K562 (cell line): ENCODE measurements around the gene AMH. TPM values are rescaled to one million over a fixed set of nuclear protein-coding genes. Genes with fewer than 3 reads are reported as not detected.

ENCODE experiments used
- ATAC-seq: fragments of 200-7000 bp; cut with Tn5 transposase; 3 replicates; pipeline ENCODE4 v1.9.1; 2020; ENCODE audit warnings: moderate library complexity
- BruUV-seq: library from RNA; stranded (reverse); fragments of 400-500 nt; replicated peaks from 2 replicates; lab custom pipeline; 2021; lab: Mats Ljungman, UMichigan
- CTCF ChIA-PET: fragments of 300-600 bp; formaldehyde crosslinking; extraction: SDS; loops from one replicate; lab custom pipeline; 2021; ENCODE audit warnings: low intra/inter-chr PET ratio; lab: Yijun Ruan, JAX
- POLR2A ChIA-PET: fragments of 300-600, 350-650 bp; sonication (Branson Sonifier 250); formaldehyde crosslinking; extraction: SDS; loops from one replicate; lab custom pipeline; 2021; ENCODE audit warnings: antibody characterized with exemption, inconsistent platforms; lab: Yijun Ruan, JAX
- DNase-seq, 4 experiments: peaks; one replicate each; pipeline versions ENCODE4 v3.0.0 to v3.0.0-alpha.2; 2011 to 2018; ENCODE audit warnings: low spot score in 3 of 4, mixed read lengths in 3 of 4; ENCODE audit errors: extremely low read depth in 1 of 4
- FAIRE-seq: peaks from 2 replicates; lab custom pipeline; 2011; peaks lifted over from hg19 to GRCh38; lab: Jason Lieb, UNC
- H2AFZ ChIP-seq: 2 replicates; pipeline ENCODE4 v1.6.0; 2011; ENCODE audit warnings: low read depth, low read length, control low read depth, inconsistent platforms
- H3K27ac ChIP-seq: fragments of 200-600 bp; 3 replicates; pipeline ENCODE4 v1.8.0; 2011; ENCODE audit warnings: low read depth, mild to moderate bottlenecking, control low read depth, inconsistent platforms, low read length, moderate library complexity, mixed read lengths; ENCODE audit errors: extremely low read depth
- H3K27me3 ChIP-seq, 2 experiments: fragments of 300-600 bp in 1 of 2; 2 replicates in 1 of 2; 3 replicates in 1 of 2; pipeline versions ENCODE4 v1.6.0 to v1.8.0; 2011; ENCODE audit warnings: inconsistent platforms in 2 of 2, low read length in 2 of 2, mild to moderate bottlenecking in 1 of 2, mixed read lengths in 1 of 2, moderate library complexity in 1 of 2; ENCODE audit not compliant: control insufficient read depth in 2 of 2, insufficient read depth in 2 of 2
- H3K36me3 ChIP-seq: fragments of 300-600 bp; 3 replicates; pipeline ENCODE4 v1.8.0; 2011; ENCODE audit warnings: mild to moderate bottlenecking, low read length, inconsistent platforms; ENCODE audit not compliant: control insufficient read depth, insufficient read depth
- H3K4me1 ChIP-seq, 2 experiments: fragments of 200-600 bp in 1 of 2; replicated peaks in 1 of 2; 2 replicates in 1 of 2; 3 replicates in 1 of 2; pipeline versions ENCODE4 v1.5.1 to v1.8.0; 2011; ENCODE audit warnings: inconsistent platforms in 2 of 2, low read length in 2 of 2, mild to moderate bottlenecking in 1 of 2, mixed read lengths in 1 of 2, moderate library complexity in 1 of 2; ENCODE audit not compliant: control insufficient read depth in 2 of 2, insufficient read depth in 2 of 2
- H3K4me2 ChIP-seq: 2 replicates; pipeline ENCODE4 v1.6.1; 2011; ENCODE audit warnings: low read length, control low read depth, inconsistent platforms, mixed read lengths; ENCODE audit not compliant: insufficient read depth
- H3K4me3 ChIP-seq: fragments of 200-600 bp; sonication (generic), shearing (Covaris generic); 2 replicates; pipeline ENCODE4 v1.5.1; 2016; ENCODE audit warnings: control low read depth, inconsistent platforms
- H3K79me2 ChIP-seq: fragments of 200-600 bp; 3 replicates; pipeline ENCODE4 v1.8.0; 2011; ENCODE audit warnings: low read length, inconsistent platforms; ENCODE audit not compliant: control insufficient read depth, insufficient read depth
- H3K9ac ChIP-seq, 2 experiments: 2 replicates each; pipeline versions ENCODE4 v1.6.0 to v1.6.1; 2011; ENCODE audit warnings: low read depth in 2 of 2, low read length in 2 of 2, control low read depth in 1 of 2, inconsistent platforms in 1 of 2, mild to moderate bottlenecking in 1 of 2, mixed read lengths in 1 of 2; ENCODE audit not compliant: insufficient read depth in 1 of 2
- H3K9me1 ChIP-seq: one replicate; pipeline ENCODE4 v1.6.0; 2011; ENCODE audit warnings: inconsistent platforms, mild to moderate bottlenecking, low read length, moderate library complexity; ENCODE audit not compliant: control insufficient read depth, insufficient read depth
- H3K9me3 ChIP-seq: replicated peaks from 2 replicates; pipeline ENCODE4 v1.5.1; 2011; ENCODE audit warnings: low read depth, low read length, inconsistent platforms; ENCODE audit not compliant: control insufficient read depth, insufficient read depth
- H4K20me1 ChIP-seq: replicated peaks from 2 replicates; pipeline ENCODE4 v1.6.1; 2011; ENCODE audit warnings: low read length, inconsistent platforms, mixed read lengths; ENCODE audit not compliant: control insufficient read depth, insufficient read depth
- CBFB ChIP-seq: sonication (generic); formaldehyde crosslinking; IDR thresholded peaks from 2 replicates; pipeline ENCODE4 v1.4.0; 2020; ENCODE audit warnings: mild to moderate bottlenecking, missing genetic modification reagents
- HDAC3 ChIP-seq: fragments of 450-650 bp; IDR thresholded peaks from 2 replicates; pipeline ENCODE4 v1.6.1; 2018; ENCODE audit warnings: borderline replicate concordance, mild to moderate bottlenecking, moderate library complexity; ENCODE audit not compliant: partially characterized antibody
- IFI16 ChIP-seq: fragments of 250-450 bp; sonication (Bioruptor Pico); IDR thresholded peaks from 2 replicates; pipeline ENCODE4 v2.1.2; 2022; ENCODE audit warnings: mild to moderate bottlenecking, inconsistent platforms
- KHSRP ChIP-seq: fragments of 450-650 bp; IDR thresholded peaks from 2 replicates; pipeline ENCODE4 v1.6.1; 2017
- RAD21 ChIP-seq, 2 experiments: fragments of 250-450 bp in 1 of 2; fragments of 450-650 bp in 1 of 2; sonication (Bioruptor Pico) in 1 of 2; formaldehyde crosslinking in 1 of 2; IDR thresholded peaks in 1 of 2; conservative IDR thresholded peaks in 1 of 2; 2 replicates each; pipeline versions ENCODE4 v1.4.0 to v1.8.0; 2020 to 2022; ENCODE audit warnings: mild to moderate bottlenecking in 2 of 2, moderate library complexity in 1 of 2
- RBM22 ChIP-seq: fragments of 200-400 bp; formaldehyde crosslinking; IDR thresholded peaks from 2 replicates; pipeline ENCODE4 v1.6.1; 2018; ENCODE audit warnings: low read length, low read depth; ENCODE audit not compliant: poor library complexity, severe bottlenecking
- SMARCC2 ChIP-seq: fragments of 450-650 bp; IDR thresholded peaks from 2 replicates; pipeline ENCODE4 v1.6.1; 2017; ENCODE audit warnings: antibody characterized with exemption, moderate library complexity, mild to moderate bottlenecking, low read depth
- ZBTB33 ChIP-seq: sonication (generic); formaldehyde crosslinking; IDR thresholded peaks from 2 replicates; pipeline ENCODE4 v1.8.1; 2023; ENCODE audit warnings: mild to moderate bottlenecking, missing genetic modification reagents
- ZNF274 ChIP-seq: IDR thresholded peaks from 2 replicates; pipeline ENCODE4 v1.6.1; 2011; ENCODE audit warnings: low read depth, mild to moderate bottlenecking, low read length, moderate library complexity, borderline replicate concordance
- ZNF445 ChIP-seq: fragments of 250-450 bp; sonication (Bioruptor Pico); IDR thresholded peaks from 2 replicates; pipeline ENCODE4 v1.4.0; 2020; ENCODE audit warnings: low read depth, mild to moderate bottlenecking, moderate library complexity
- ZNF518B ChIP-seq: fragments of 250-450 bp; sonication (Bioruptor Pico); IDR thresholded peaks from 2 replicates; pipeline ENCODE4 v1.5.0; 2021; ENCODE audit warnings: mild to moderate bottlenecking, moderate library complexity
- WGBS: fragments of 100-300 bp; shearing (Covaris generic); methylation state at CpG from one replicate; pipeline ENCODE4 v1.1.6; 2016; ENCODE audit warnings: low coverage, mixed read lengths; ENCODE audit not compliant: insufficient coverage; ENCODE audit errors: missing lambda C conversion rate; 5-methylcytosine and 5-hydroxymethylcytosine counted together
- in situ Hi-C: fragments of 300-500 bp; cut with MboI; formaldehyde crosslinking; loops from 4 replicates; pipeline ENCODE4 v1.15.0; 2018; ENCODE audit warnings: inconsistent platforms, mixed read lengths
- intact Hi-C: fragments of 100-400 bp; cut with micrococcal nuclease; formaldehyde crosslinking; loops from 2 replicates; pipeline ENCODE4 v1.14.2; 2022
- polyA plus RNA-seq, 8 experiments: library from polyadenylated mRNA; depleted of rRNA in 4 of 8; stranded (reverse) in 5 of 8; unstranded in 3 of 8; fragments of >200 nt; fragmentation: Nextera tagmentation in 2 of 8; fragmentation: Illumina TruSeq in 1 of 8; extraction: Ambion mirVana in 2 of 8; extraction: Trizol in 1 of 8; gene quantifications; 2 replicates each; pipeline versions ENCODE4 v1.2.1 to v1.2.3, GENCODE V29; 2011 to 2014; ENCODE audit warnings: inconsistent platforms in 1 of 8, missing spikeins in 1 of 8
- total RNA-seq, 7 experiments: library from RNA; depleted of rRNA in 6 of 7; stranded (reverse); fragments of >200 nt in 6 of 7; fragmentation: Illumina TruSeq in 2 of 7; extraction: Trizol in 2 of 7; gene quantifications; 2 replicates each; pipeline versions ENCODE4 v1.2.1 to v1.2.3, GENCODE V29; 2011 to 2021; ENCODE audit warnings: low replicate concordance in 1 of 7
- TF ChIP-seq, protein P1 (sequence below): sonication (generic); formaldehyde crosslinking; IDR thresholded peaks from 2 replicates; pipeline ENCODE4 v1.8.1; 2023; ENCODE audit warnings: mild to moderate bottlenecking, missing genetic modification reagents

AMH gene
- total and polyA plus RNA-seq, 9 of the 15 experiments (the other 6 are each of a cell fraction or from before 2014, with no cell fraction given) = 0.29 to 27.4 (median 2.6) TPM; not detected in 2

- in situ Hi-C loops (no loop called here), intact Hi-C loops (no loop called here)
- ATAC-seq (no peak), DNase-seq (no peak), FAIRE-seq (no peak)
- 96% methylated on average over 35 of the region's 59 CpGs for WGBS
- Histone ChIP-seq H3K79me2 (no peaks in the 10 kb centered on the region), H4K20me1 (no peaks in the 10 kb centered on the region), H3K9me3 (no peaks in the 10 kb centered on the region), H3K9ac (no peak overlapping the region), H3K4me2 (no peak overlapping the region), H3K4me3 (no peak overlapping the region), H3K27ac (no peak overlapping the region), H3K36me3 (peaks cover 91% of the 10 kb centered on the region; the same call in 2 of the 3 replicates), H3K27me3 (no peaks in the 10 kb centered on the region), H3K9me1 (no peaks in the 10 kb centered on the region), H2AFZ (no peak overlapping the region), H3K4me1 (peaks cover 0 to 48% of the 10 kb centered on the region in 2 experiments; a peak in 2 of 5 replicates)
- ChIA-PET POLR2A (interaction anchor here (0.6 kb wide), 1 partner anchor 85 kb away, joined by 4 read pairs; no protein-coding TSS in a partner anchor), CTCF (no interaction called here)
- BruUV-seq = no TSS peak
- TF ChIP-seq ZNF518B (CRISPR knock-in tag) = no peak
- peak; percentile 93 for TF ChIP-seq ZBTB33 (CRISPR knock-in tag)
- TF ChIP-seq ZNF274 = no peak
- TF ChIP-seq RAD21 (CRISPR knock-in tag; conservative IDR thresholded peaks at IDR 0.05 in 1 of 2, IDR thresholded peaks at IDR 0.05 in 1 of 2) = no peak
- TF ChIP-seq RBM22 = peak; percentile 46
- no peak for TF ChIP-seq CBFB (CRISPR knock-in tag)
- TF ChIP-seq ZNF445 (CRISPR knock-in tag) = no peak
- no peak for TF ChIP-seq SMARCC2
- TF ChIP-seq KHSRP = no peak
- TF ChIP-seq, protein P1, sequence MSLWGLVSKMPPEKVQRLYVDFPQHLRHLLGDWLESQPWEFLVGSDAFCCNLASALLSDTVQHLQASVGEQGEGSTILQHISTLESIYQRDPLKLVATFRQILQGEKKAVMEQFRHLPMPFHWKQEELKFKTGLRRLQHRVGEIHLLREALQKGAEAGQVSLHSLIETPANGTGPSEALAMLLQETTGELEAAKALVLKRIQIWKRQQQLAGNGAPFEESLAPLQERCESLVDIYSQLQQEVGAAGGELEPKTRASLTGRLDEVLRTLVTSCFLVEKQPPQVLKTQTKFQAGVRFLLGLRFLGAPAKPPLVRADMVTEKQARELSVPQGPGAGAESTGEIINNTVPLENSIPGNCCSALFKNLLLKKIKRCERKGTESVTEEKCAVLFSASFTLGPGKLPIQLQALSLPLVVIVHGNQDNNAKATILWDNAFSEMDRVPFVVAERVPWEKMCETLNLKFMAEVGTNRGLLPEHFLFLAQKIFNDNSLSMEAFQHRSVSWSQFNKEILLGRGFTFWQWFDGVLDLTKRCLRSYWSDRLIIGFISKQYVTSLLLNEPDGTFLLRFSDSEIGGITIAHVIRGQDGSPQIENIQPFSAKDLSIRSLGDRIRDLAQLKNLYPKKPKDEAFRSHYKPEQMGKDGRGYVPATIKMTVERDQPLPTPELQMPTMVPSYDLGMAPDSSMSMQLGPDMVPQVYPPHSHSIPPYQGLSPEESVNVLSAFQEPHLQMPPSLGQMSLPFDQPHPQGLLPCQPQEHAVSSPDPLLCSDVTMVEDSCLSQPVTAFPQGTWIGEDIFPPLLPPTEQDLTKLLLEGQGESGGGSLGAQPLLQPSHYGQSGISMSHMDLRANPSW (CRISPR knock-in tag) = no peak
- TF ChIP-seq IFI16 (CRISPR knock-in tag) = no peak
- no peak for TF ChIP-seq HDAC3
Observed at GRCh38 chr19:2226051-2226839, 22.9 kb upstream of the AMH start.
